HEK293T (cell line): Measurements from ENCODE around the gene IAH1.

Experiments used
- CTCF ChIA-PET: fragments of 350-600 bp; formaldehyde crosslinking; extraction: SDS; loops from one replicate; lab custom pipeline; 2021; ENCODE audit warnings: antibody characterized with exemption, inconsistent platforms; lab: Yijun Ruan, JAX
- POLR2A ChIA-PET: fragments of 350-600 bp; formaldehyde crosslinking; extraction: SDS; loops from one replicate; lab custom pipeline; 2020; ENCODE audit warnings: antibody characterized with exemption, inconsistent platforms; lab: Yijun Ruan, JAX
- DNase-seq: peaks from one replicate; pipeline ENCODE4 v3.0.0; 2012; ENCODE audit warnings: mixed read lengths; ENCODE audit errors: extremely low spot score
- ARNT ChIP-seq: fragments of 450-650 bp; IDR thresholded peaks from 2 replicates; pipeline ENCODE4 v1.6.1; 2017; ENCODE audit warnings: mild to moderate bottlenecking
- BHLHE40 ChIP-seq: fragments of 450-650 bp; IDR thresholded peaks from 2 replicates; pipeline ENCODE4 v1.6.1; 2016; ENCODE audit warnings: mild to moderate bottlenecking, moderate library complexity, borderline replicate concordance
- CTBP1 ChIP-seq: fragments of 450-650 bp; IDR thresholded peaks from 2 replicates; pipeline ENCODE4 v1.6.1; 2016; ENCODE audit warnings: borderline replicate concordance
- ELF4 ChIP-seq: fragments of 450-650 bp; IDR thresholded peaks from 2 replicates; pipeline ENCODE4 v1.6.1; 2017; ENCODE audit warnings: antibody characterized with exemption
- FOXA1 ChIP-seq: fragments of 450-650 bp; IDR thresholded peaks from 2 replicates; pipeline ENCODE4 v1.6.1; 2016; ENCODE audit warnings: mild to moderate bottlenecking
- FOXK2 ChIP-seq: fragments of 450-650 bp; IDR thresholded peaks from 2 replicates; pipeline ENCODE4 v1.6.1; 2016; ENCODE audit warnings: mild to moderate bottlenecking
- FOXM1 ChIP-seq: fragments of 450-650 bp; IDR thresholded peaks from 2 replicates; pipeline ENCODE4 v1.6.1; 2017; ENCODE audit warnings: mild to moderate bottlenecking, borderline replicate concordance
- HDGF ChIP-seq: fragments of 450-650 bp; IDR thresholded peaks from 2 replicates; pipeline ENCODE4 v1.6.1; 2017; ENCODE audit warnings: antibody characterized with exemption, borderline replicate concordance
- L3MBTL2 ChIP-seq: fragments of 450-650 bp; conservative IDR thresholded peaks from 2 replicates; pipeline ENCODE4 v1.6.1; 2016; ENCODE audit warnings: mild to moderate bottlenecking
- LEF1 ChIP-seq: fragments of 450-650 bp; IDR thresholded peaks from 2 replicates; pipeline ENCODE4 v1.6.1; 2017; ENCODE audit warnings: mild to moderate bottlenecking, borderline replicate concordance
- NFRKB ChIP-seq: fragments of 450-650 bp; IDR thresholded peaks from 2 replicates; pipeline ENCODE4 v1.6.1; 2016; ENCODE audit warnings: mild to moderate bottlenecking, moderate library complexity
- SP1 ChIP-seq: fragments of 450-650 bp; IDR thresholded peaks from 2 replicates; pipeline ENCODE4 v1.6.1; 2017
- SUZ12 ChIP-seq: fragments of 450-650 bp; IDR thresholded peaks from 2 replicates; pipeline ENCODE4 v1.6.1; 2016; ENCODE audit warnings: mild to moderate bottlenecking
- TARDBP ChIP-seq: fragments of 450-650 bp; IDR thresholded peaks from 2 replicates; pipeline ENCODE4 v1.6.1; 2016
- ZNF384 ChIP-seq: fragments of 450-650 bp; IDR thresholded peaks from 2 replicates; pipeline ENCODE4 v1.6.1; 2016
- TF ChIP-seq, protein P1 (sequence below): fragments of 450-650 bp; IDR thresholded peaks from 2 replicates; pipeline ENCODE4 v1.6.1; 2016

IAH1 gene

DNA sequence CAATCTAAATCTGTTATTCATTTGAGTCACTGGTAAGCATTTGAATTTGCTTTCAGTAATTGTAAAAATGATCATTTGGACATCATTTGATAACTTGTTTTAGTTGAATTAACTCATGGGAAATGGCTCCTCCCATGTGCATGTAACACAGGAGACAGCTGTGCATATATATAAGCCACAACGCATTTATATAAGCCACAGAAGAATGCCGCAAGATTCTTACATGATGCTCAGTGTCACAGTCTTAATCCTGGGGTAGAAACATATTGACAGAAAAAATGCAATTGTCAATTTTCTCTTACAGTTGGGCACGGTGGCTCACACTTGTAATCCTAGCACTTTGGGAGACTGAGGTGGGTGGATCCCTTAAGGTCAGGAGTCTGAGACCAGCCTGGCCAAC lies 13.3 kb upstream of the IAH1 start:
- TF ChIP-seq ELF4 (no peak), CTBP1 (no peak), BHLHE40 (no peak), LEF1 (no peak), FOXK2 (no peak), FOXA1 (no peak), NFRKB (no peak), ZNF384 (no peak), SUZ12 (no peak), ARNT (no peak)
- TF ChIP-seq, protein P1, sequence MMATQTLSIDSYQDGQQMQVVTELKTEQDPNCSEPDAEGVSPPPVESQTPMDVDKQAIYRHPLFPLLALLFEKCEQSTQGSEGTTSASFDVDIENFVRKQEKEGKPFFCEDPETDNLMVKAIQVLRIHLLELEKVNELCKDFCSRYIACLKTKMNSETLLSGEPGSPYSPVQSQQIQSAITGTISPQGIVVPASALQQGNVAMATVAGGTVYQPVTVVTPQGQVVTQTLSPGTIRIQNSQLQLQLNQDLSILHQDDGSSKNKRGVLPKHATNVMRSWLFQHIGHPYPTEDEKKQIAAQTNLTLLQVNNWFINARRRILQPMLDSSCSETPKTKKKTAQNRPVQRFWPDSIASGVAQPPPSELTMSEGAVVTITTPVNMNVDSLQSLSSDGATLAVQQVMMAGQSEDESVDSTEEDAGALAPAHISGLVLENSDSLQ, result no peak
- CTCF ChIA-PET, result no interaction called here

DNA sequence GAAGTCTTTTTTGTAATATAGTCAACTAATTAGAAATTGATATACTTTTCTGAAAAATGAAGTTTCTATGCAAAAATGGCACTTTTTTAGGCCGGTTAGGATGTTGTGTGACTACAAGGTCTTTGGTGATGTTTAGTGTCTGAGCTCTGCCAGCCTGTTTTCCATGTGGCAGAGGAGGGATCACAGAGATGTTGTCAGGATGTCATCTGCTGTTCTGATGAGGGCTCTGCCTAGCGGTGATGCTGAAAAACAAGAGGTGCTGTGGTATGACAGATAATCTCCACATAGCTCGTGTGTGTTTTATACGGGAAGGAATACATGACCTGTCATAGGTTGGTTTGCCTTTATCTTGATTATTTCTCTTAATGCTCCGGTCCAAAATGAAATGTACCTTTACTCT lies 12.0 kb upstream of the IAH1 start:
- no peak for DNase-seq
- TF ChIP-seq, protein P1, result no peak
- TF ChIP-seq ARNT (no peak), FOXK2 (no peak), HDGF (no peak), FOXA1 (no peak), TARDBP (no peak), NFRKB (no peak), SP1 (no peak), SUZ12 (no peak), BHLHE40 (no peak), CTBP1 (no peak), FOXM1 (no peak), ZNF384 (no peak)
- CTCF ChIA-PET, result no interaction called here
- POLR2A ChIA-PET, result no interaction called here

More for the DNA sequence above, 13.3 kb upstream of the IAH1 start:
- DNase-seq, result no peak
- POLR2A ChIA-PET, result no interaction called here

DNA sequence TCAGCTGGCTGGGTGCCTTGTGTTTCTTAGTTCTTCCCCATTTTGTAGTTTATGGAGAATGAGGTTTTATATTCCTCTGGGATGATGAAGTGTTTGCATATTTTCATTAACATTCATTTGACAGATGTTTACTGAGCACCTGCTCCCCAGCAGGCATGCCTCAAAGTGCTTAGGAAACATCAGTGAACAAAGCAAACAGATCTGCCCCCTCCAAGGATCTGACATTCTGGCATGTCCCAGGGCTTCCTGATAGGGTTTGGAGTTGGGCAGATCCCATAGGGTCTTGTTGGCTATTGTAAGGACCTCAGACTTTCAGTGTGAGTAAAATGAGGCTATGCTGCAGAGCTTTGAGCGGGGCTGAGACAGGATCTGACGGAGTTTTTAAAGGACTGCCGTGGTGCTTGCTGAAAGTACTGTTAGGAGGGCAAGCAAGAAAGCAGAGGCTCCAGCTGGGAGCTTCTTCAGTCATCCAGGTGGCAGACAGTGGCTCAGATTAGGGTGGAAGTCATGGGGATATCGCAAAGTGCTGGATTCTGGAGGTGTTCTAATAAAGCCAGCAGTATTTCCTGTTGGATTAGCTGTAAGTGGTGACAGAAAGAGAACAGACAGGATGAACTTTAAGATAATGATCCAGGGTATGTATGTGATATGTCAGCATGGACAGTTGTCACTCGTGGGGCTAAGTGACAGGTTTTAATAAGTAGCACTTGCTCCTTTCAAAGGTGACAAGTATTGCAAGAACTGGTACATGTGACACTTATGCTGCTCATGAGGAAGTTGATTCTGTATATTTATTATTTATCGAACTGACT lies 11.3 kb upstream of the IAH1 start:
- TF ChIP-seq NFRKB, result no peak
- TF ChIP-seq SP1, result no peak
- no peak for TF ChIP-seq TARDBP
- no peak for TF ChIP-seq ARNT
- TF ChIP-seq ZNF384, result no peak
- DNase-seq, result no peak

DNA sequence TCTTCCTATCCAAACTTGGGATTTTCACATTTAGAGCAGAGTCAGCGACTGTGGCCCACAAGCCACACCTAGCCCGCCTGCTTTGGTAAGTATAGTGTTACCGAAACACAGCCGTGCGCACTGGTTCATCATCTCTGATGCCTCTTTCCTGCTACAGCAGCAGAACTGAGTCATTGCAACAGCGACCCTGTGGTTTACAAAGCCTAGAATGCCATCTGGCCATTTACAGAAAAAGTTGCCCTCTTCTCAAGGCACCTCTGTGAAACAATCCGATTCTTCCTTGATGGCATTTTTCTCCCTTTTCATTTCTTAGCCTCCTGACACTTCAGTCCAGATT lies 10.7 kb upstream of the IAH1 start:
- DNase-seq, result no peak
- ChIA-PET POLR2A (no interaction called here), CTCF (no interaction called here)
- TF ChIP-seq SUZ12, result no peak
- no peak for TF ChIP-seq HDGF
- TF ChIP-seq ELF4, result no peak
- TF ChIP-seq CTBP1, result no peak
- TF ChIP-seq L3MBTL2, result no peak
- TF ChIP-seq FOXM1, result no peak

More for the DNA sequence above, 11.3 kb upstream of the IAH1 start:
- POLR2A ChIA-PET, result no interaction called here
- CTCF ChIA-PET, result no interaction called here

GRCh38 chr2:9465170-9465569 lies 9.2 kb upstream of the IAH1 start:
- no peak for DNase-seq
- TF ChIP-seq TARDBP (no peak), ARNT (no peak), ZNF384 (no peak), FOXM1 (no peak), HDGF (no peak), CTBP1 (no peak)
- TF ChIP-seq, protein P1, result no peak
- CTCF ChIA-PET, result interaction anchor here (0.8 kb wide), 1 partner anchor 63 kb away, joined by 3 read pairs; no protein-coding TSS in a partner anchor
- POLR2A ChIA-PET, result no interaction called here

- TF ChIP-seq ZNF384 (no peak), HDGF (no peak), BHLHE40 (no peak)
- ChIA-PET CTCF (no interaction called here), POLR2A (no interaction called here)
- DNase-seq, result no peak
These were observed 8.1 kb upstream of the IAH1 start for GRCh38 chr2:9466147-9466683.

GRCh38 chr2:9467687-9468086 lies 6.7 kb upstream of the IAH1 start:
- TF ChIP-seq SUZ12 (no peak), HDGF (no peak), CTBP1 (no peak), ZNF384 (no peak), LEF1 (no peak), FOXK2 (no peak), BHLHE40 (no peak), SP1 (no peak), L3MBTL2 (no peak), FOXM1 (no peak), ELF4 (no peak)
- TF ChIP-seq, protein P1, result no peak
- no peak for DNase-seq
- CTCF ChIA-PET, result no interaction called here
- POLR2A ChIA-PET, result no interaction called here
